ENCODE measurements around the gene CPLX4. TPM values are rescaled to one million over a fixed set of nuclear protein-coding genes. Genes with fewer than 3 reads are reported as not detected.

CPLX4 gene, protein sequence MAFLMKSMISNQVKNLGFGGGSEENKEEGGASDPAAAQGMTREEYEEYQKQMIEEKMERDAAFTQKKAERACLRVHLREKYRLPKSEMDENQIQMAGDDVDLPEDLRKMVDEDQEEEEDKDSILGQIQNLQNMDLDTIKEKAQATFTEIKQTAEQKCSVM
- 46.1 TPM for total RNA-seq

DNA sequence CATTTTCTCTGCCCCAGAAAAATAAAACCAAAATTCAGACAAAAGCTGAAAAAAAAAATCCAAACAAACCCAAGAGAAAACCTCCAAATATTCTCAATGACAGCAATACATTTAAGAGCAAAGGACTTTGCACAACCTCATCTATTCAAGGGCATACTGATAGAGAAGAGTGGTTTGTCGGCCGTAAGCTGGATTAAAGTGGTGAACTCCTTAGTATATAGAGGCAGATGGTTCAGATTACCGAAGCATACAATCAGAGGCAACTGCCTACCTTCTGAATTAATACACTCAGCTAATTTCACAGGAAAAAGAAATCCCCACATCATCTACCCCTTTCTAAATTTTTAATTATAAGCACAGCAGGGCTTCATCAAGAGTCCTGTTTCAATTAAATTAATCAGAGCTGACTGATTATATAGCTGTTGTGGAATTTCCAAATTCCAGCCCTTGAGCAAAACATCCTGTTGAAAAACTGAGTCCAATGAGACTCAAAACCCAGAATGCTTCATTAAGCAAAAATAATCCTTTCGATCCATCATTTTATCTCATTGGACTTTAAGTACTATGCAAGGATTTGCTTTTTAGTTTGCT, at the start of gene CPLX4:
TSS of gene CPLX4 (minus strand) at position 190 of the 591 bp plus-strand sequence. CDS start at position 3, 187 bp downstream.

DNA sequence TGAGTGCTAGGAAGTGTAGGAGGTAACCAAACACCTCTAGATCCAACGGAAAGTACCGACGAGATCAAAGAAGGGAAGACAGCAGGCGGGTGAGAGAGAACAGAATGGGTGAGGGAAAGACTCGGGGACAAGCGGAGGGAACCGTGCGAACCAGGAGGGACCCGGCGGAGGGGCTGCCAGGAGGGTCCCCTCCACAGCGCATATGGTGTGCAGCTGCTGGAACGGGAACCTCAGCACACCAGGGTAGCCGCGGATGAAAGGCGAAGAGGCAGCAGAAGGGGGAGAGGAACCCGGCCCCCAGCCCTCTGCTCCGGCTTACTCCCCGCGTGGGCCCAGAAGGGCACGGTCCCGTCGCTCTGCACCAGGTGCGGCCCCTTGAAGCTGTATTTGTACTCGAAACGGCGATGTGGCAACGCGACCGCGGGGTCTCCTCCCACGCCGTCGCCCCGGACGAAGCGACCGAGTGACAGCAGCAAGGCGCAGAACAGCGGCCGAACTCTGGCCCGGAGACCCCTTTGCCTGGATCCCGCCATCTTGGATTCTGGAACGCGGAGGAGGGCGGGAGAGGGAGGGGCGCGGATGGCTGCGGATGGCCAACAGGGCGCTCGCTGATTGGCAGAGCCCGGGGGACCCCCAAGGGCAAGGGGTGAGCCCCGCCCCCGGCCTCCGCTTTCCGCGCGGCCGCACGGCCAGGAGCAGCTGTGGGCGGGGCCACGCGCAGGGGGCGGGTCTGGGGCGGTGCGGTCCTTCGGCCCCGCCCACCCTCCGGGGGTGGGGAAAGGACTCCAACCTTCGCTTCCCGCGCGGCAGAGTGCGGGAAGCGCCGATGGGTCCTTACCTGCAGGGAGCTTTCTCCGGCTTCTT, 40.5 kb upstream of the CPLX4 start, which contains the start of gene LMAN1:
TSS of gene LMAN1 (minus strand) at position 554 of the 864 bp plus-strand sequence. CDS start at position 533, 21 bp downstream.

DNA sequence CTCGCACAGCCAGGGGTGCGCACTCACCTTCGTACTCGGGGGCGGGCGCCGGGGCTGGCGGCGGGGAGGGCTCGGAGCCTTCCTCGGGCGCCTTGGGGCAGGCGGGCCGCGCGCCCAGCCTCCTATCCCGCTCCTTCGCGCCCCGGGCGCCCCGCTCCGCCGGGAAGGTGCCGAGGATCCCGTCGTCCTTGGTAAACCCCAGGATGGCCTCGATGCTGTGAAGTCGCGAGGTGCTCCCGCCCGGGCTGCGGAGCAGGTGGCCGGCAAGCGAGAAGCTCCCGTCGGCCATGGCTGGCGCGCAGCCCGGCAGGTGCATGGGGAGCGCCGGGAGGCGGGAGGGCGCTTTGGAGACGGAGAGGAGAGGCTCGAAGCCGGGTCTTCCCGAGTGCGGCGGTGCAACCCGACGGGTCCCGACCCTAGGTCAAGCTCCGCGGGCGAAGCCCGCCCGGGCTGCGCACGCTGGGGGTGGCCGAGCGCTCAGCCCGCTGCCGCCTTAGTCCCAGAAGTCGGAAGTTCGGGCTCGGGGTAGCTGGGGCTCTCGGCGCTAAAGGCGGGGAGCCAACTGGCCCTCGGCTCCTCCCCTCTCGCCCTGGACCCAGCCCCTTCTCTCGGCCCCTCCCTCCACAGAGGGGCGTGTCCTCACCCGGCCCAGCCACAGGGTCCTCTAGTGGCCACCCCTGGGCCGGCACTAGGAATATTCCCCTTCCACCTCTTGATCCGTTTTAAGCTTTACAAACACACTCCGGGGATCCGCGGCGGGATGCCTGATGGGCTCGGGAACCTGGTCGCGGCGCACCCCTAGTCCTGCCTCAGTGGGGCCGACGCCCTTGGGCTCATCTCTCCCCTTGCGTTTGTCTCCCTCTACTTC, 45.3 kb downstream of the CPLX4 start, which contains the start of gene RAX:
TSS of gene RAX (minus strand) at position 564 of the 868 bp plus-strand sequence. CDS start at position 316, 248 bp downstream.

Other genes with a start within 250 kb of the CPLX4 start
- gene SEC11C, start 178.8 kb downstream of the CPLX4 start, total RNA-seq = 39.1 TPM
- gene GRP, start 98.5 kb downstream of the CPLX4 start, total RNA-seq = 2.4 TPM
- gene RAX, start 45.2 kb downstream of the CPLX4 start, total RNA-seq = 111 TPM
- 173 TPM for gene LMAN1, start 40.6 kb upstream of the CPLX4 start, total RNA-seq